Heart left ventricle (tissue), 16 donors: ENCODE measurements around the gene SCN5A. TPM values are rescaled to one million over a fixed set of nuclear protein-coding genes. Genes with fewer than 3 reads are reported as not detected.
A peak's percentile ranks its signal among the peaks of the same experiment; 100 is the strongest.

Source experiments
- ATAC-seq, 4 donors: fragments of 200-7000 bp; cut with Tn5 transposase; one replicate each; pipeline ENCODE4 v1.9.1; 2020 to 2022; ENCODE audit warnings: moderate library complexity in 4 of 4, mild to moderate bottlenecking in 3 of 4, moderate number of reproducible peaks in 1 of 4
- DNase-seq, 5 donors: peaks; one replicate each; pipeline ENCODE4 v3.0.0-alpha.2; 2020
- H3K27ac ChIP-seq, 12 donors: fragments of 200-600 bp; sonication (generic) in 4 of 12; one replicate each; pipeline versions ENCODE4 v1.5.0 to v1.8.0; 2016 to 2022; ENCODE audit warnings: mild to moderate bottlenecking in 2 of 12
- H3K27me3 ChIP-seq, 9 donors: fragments of 200-600 bp; sonication (generic) in 2 of 9; one replicate each; pipeline versions ENCODE4 v1.5.1 to v1.8.0; 2016 to 2022; ENCODE audit warnings: mild to moderate bottlenecking in 3 of 9
- H3K36me3 ChIP-seq, 9 donors: fragments of 200-600 bp; sonication (generic) in 2 of 9; one replicate each; pipeline versions ENCODE4 v1.5.0 to v1.8.0; 2018 to 2022; ENCODE audit warnings: mild to moderate bottlenecking in 2 of 9
- H3K4me1 ChIP-seq, 12 donors: fragments of 200-600 bp; sonication (generic) in 4 of 12; one replicate each; pipeline versions ENCODE4 v1.5.0 to v1.8.0; 2016 to 2022; ENCODE audit warnings: mild to moderate bottlenecking in 3 of 12
- H3K4me3 ChIP-seq, 12 donors: fragments of 200-600 bp; sonication (generic) in 4 of 12; one replicate each; pipeline versions ENCODE4 v1.5.0 to v1.8.0; 2017 to 2022; ENCODE audit warnings: mild to moderate bottlenecking in 9 of 12, moderate library complexity in 4 of 12
- H3K9me3 ChIP-seq, 12 donors: fragments of 200-600 bp; sonication (generic) in 4 of 12; one replicate each; pipeline versions ENCODE4 v1.5.0 to v1.8.0; 2016 to 2022; ENCODE audit warnings: mild to moderate bottlenecking in 1 of 12
- CTCF ChIP-seq, 12 donors: fragments of 200-600 bp; sonication (generic) in 4 of 12; IDR thresholded peaks; one replicate each; pipeline versions ENCODE4 v1.5.0 to v1.8.0; 2018 to 2022; ENCODE audit warnings: antibody characterized with exemption in 12 of 12, mild to moderate bottlenecking in 5 of 12
- POLR2A ChIP-seq, 2 donors: fragments of 450-650 bp; IDR thresholded peaks; one replicate each; pipeline ENCODE4 v1.6.1; 2017; ENCODE audit warnings: antibody characterized with exemption in 2 of 2, mild to moderate bottlenecking in 2 of 2, moderate library complexity in 2 of 2
- WGBS, 4 donors: extraction: QIAGEN DNeasy Blood & Tissue Kit in 2 of 4; methylation state at CpG; one replicate each; pipeline versions ENCODE4 v1.1.5 to v1.1.7; 2013 to 2018; 5-methylcytosine and 5-hydroxymethylcytosine counted together
- intact Hi-C, 10 donors: fragments of 100-400 bp; cut with DNase I; formaldehyde crosslinking; loops; one replicate each; pipeline versions ENCODE4 v1.11.1 to v1.14.2; 2022
- polyA plus RNA-seq, 2 donors: library from polyadenylated mRNA; stranded (reverse); fragments of 200-250 nt; gene quantifications; one replicate each; pipeline ENCODE4 v1.2.3, GENCODE V29; 2013
- total RNA-seq, 9 donors: library from RNA; depleted of rRNA in 2 of 9; stranded (reverse); fragments of >200 nt in 2 of 9; fragmentation: NEBNext Ultra II Directional in 3 of 9; extraction: Animal tissue kit (Norgen Biotek cat#: 25700) in 3 of 9; gene quantifications; one replicate each; pipeline versions ENCODE4 v1.1.0 to v1.2.4, GENCODE V29; 2016 to 2023
- donor health status: ischemic (EF 13 %, LVEDD 7.1; RV severe dilation, severe dysfunction).
- donor health status: healthy with polysubstance abuse.
- donor health status: DM: no; HTN: yes; CAD: no.
- donor health status: DM: no; HTN: no; CAD: no.
- donor health status: ischemic (EF 25% LVEDD 6.9; RV normal size, moderate dysfunction).
- donor health status: ischemic (EF 25% LVEDD 5.7; RV mildly dilated, moderate dysfunction).
- donor health status: healthy.
- donor health status: DM: yes; HTN: yes; CAD: no.
- donor health status: ischemic (EF 35%, LVEDD 5.7; RV mildly dilated, moderate dysfunction).
- donor health status: nonischemic (EF 11% LVEDD 7.7; RV severe dilation, severe dysfunction).
- donor health status: DM: yes; HTN: yes; CAD: no.
- donor health status: PGD.
- donor health status: ischemic (EF 29% LVEDD 5.4; RV normal size, mild dysfunction).
- donor health status: nonischemic (EF 23%, LVEDD 6.1; RV moderate dilation, normal function).

Gene SCN5A
- total and polyA plus RNA-seq, 11 donors: 88.4 to 242 (median 173) TPM

- H3K9me3 ChIP-seq: no peaks in the 10 kb centered on the region
- peaks cover 0 to 35% (median 18%) of the 10 kb centered on the region in 12 donors for H3K4me1 ChIP-seq
- 83 to 100% (median 86%) methylated on average over 1 to 5 of the region's 5 CpGs for WGBS, 4 donors
- no peak for TF ChIP-seq POLR2A (IDR thresholded peaks at IDR 0.05)
- H3K4me3 ChIP-seq: no peak overlapping the region
- no peaks in the 10 kb centered on the region for H3K27me3 ChIP-seq
- H3K36me3 ChIP-seq: peaks cover 0 to 40% (median 3%) of the 10 kb centered on the region in 9 donors
- DNase-seq: no peak
- intact Hi-C loops: no loop called here
- no peak overlapping the region for H3K27ac ChIP-seq
- no peak for ATAC-seq
These were observed 20.7 kb downstream of the SCN5A start for GRCh38 chr3:38628835-38629234.

GRCh38 chr3:38627956-38628355 is 21.5 kb downstream of the SCN5A start:
- no peak for DNase-seq
- TF ChIP-seq CTCF (IDR thresholded peaks at IDR 0.05) (peak in 8 of 12 donors; percentile 9 to 47 (median 30)), POLR2A (IDR thresholded peaks at IDR 0.05) (no peak)
- ATAC-seq: peak in 2 of 4 donors; percentile 9 to 11
- H3K36me3 ChIP-seq: peaks cover 0 to 38% (median 3%) of the 10 kb centered on the region in 9 donors
- intact Hi-C loops: no loop called here
- no peak overlapping the region for H3K4me3 ChIP-seq
- H3K27me3 ChIP-seq: no peaks in the 10 kb centered on the region
- no peak overlapping the region for H3K27ac ChIP-seq
- peaks cover 0 to 26% (median 12%) of the 10 kb centered on the region in 12 donors for H3K4me1 ChIP-seq
- WGBS, 4 donors: 44 to 57% (median 52%) methylated on average over 3 to 4 of the region's 4 CpGs
- H3K9me3 ChIP-seq: no peaks in the 10 kb centered on the region

GRCh38 chr3:38626171-38626570 is 23.3 kb downstream of the SCN5A start:
- Histone ChIP-seq H3K27me3 (no peaks in the 10 kb centered on the region), H3K9me3 (no peaks in the 10 kb centered on the region), H3K4me1 (peaks cover 0 to 9% (median 6%) of the 10 kb centered on the region in 12 donors), H3K27ac (no peak overlapping the region), H3K4me3 (no peak overlapping the region), H3K36me3 (peaks cover 0 to 41% (median 3%) of the 10 kb centered on the region in 9 donors)
- ATAC-seq (no peak), DNase-seq (no peak)
- no peak for TF ChIP-seq CTCF (IDR thresholded peaks at IDR 0.05)
- intact Hi-C loops: no loop called here
- WGBS, 4 donors: 72 to 76% (median 75%) methylated on average over 5 of the region's 5 CpGs

GRCh38 chr3:38623539-38623938 is 25.9 kb downstream of the SCN5A start:
- 57 to 93% (median 67%) methylated on average over 3 to 10 of the region's 10 CpGs for WGBS, 4 donors
- Histone ChIP-seq H3K4me3 (no peak overlapping the region), H3K27ac (no peak overlapping the region), H3K4me1 (peaks cover 0 to 9% (median under 1%) of the 10 kb centered on the region in 12 donors), H3K9me3 (no peaks in the 10 kb centered on the region), H3K27me3 (no peaks in the 10 kb centered on the region), H3K36me3 (peaks cover 0 to 51% (median 3%) of the 10 kb centered on the region in 9 donors)
- ATAC-seq: no peak
- intact Hi-C loops: no loop called here
- TF ChIP-seq POLR2A (IDR thresholded peaks at IDR 0.05) (no peak), CTCF (IDR thresholded peaks at IDR 0.05) (no peak)
- no peak for DNase-seq

GRCh38 chr3:38622336-38622735 is 27.2 kb downstream of the SCN5A start:
- TF ChIP-seq POLR2A (IDR thresholded peaks at IDR 0.05): no peak
- TF ChIP-seq CTCF (IDR thresholded peaks at IDR 0.05): no peak
- DNase-seq (no peak), ATAC-seq (peak in 2 of 4 donors; percentile 0 to 1)
- Histone ChIP-seq H3K27me3 (no peaks in the 10 kb centered on the region), H3K27ac (no peak overlapping the region), H3K4me3 (no peak overlapping the region), H3K36me3 (peaks cover 0 to 50% (median 3%) of the 10 kb centered on the region in 9 donors), H3K4me1 (peaks cover 0 to 21% (median 7%) of the 10 kb centered on the region in 12 donors), H3K9me3 (no peaks in the 10 kb centered on the region)
- 87 to 91% (median 89%) methylated on average over 10 of the region's 10 CpGs for WGBS, 4 donors
- intact Hi-C loops: no loop called here
